ENCODE data around the gene SEZ6.

- no peak for TF ChIP-seq CTCF (IDR thresholded peaks at IDR 0.05; ENCODE audit: insufficient read depth, low read depth, low read length)
- TF ChIP-seq EZH2 (IDR thresholded peaks at IDR 0.05; ENCODE audit: insufficient read depth, low read length): no peak
These were observed 27.4 kb downstream of the SEZ6 start for GRCh38 chr17:28978356-28978964.
